PFSK-1 (cell line): Measurements from ENCODE around the gene LDLRAD3.

Experiments used
- POLR2AphosphoS5 ChIP-seq: IDR thresholded peaks from 2 replicates; pipeline ENCODE4 v1.6.1; 2012; ENCODE audit warnings: low read depth, mild to moderate bottlenecking, control low read depth, low read length, moderate library complexity
- SIN3A ChIP-seq: IDR thresholded peaks from 2 replicates; pipeline ENCODE4 v1.6.1; 2012; ENCODE audit warnings: mild to moderate bottlenecking, low read length, moderate library complexity, borderline replicate concordance; ENCODE audit not compliant: insufficient read depth
- TAF1 ChIP-seq: IDR thresholded peaks from 2 replicates; pipeline ENCODE4 v1.6.1; 2012; ENCODE audit warnings: low read length, control low read depth, borderline replicate concordance; ENCODE audit not compliant: insufficient read depth
- TF ChIP-seq, protein P1 (sequence below), 2 experiments: IDR thresholded peaks; 2 replicates each; pipeline versions ENCODE4 v1.6.1 to v1.8.0; 2011 to 2012; ENCODE audit warnings: low read depth in 2 of 2, low read length in 2 of 2, control low read depth in 1 of 2, inconsistent platforms in 1 of 2, mild to moderate bottlenecking in 1 of 2, moderate library complexity in 1 of 2; ENCODE audit not compliant: insufficient read depth in 1 of 2

DNA sequence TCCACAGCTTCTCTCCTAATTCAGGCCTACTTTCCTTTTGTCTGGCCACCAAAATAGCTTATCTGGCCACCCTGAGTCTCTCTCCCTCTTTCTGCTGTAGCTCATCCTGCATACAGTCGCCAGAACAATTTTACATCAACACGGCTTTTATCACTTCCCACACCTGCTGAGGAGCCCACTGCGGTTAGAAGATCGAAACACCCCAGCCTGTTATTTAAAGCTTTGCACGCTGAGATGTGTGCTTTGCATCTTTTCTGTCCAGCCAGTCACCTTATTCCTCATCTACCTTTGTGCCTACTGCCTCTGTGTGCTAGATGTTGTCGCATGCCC, 249.4 kb downstream of the LDLRAD3 start:
- TF ChIP-seq, protein P1, sequence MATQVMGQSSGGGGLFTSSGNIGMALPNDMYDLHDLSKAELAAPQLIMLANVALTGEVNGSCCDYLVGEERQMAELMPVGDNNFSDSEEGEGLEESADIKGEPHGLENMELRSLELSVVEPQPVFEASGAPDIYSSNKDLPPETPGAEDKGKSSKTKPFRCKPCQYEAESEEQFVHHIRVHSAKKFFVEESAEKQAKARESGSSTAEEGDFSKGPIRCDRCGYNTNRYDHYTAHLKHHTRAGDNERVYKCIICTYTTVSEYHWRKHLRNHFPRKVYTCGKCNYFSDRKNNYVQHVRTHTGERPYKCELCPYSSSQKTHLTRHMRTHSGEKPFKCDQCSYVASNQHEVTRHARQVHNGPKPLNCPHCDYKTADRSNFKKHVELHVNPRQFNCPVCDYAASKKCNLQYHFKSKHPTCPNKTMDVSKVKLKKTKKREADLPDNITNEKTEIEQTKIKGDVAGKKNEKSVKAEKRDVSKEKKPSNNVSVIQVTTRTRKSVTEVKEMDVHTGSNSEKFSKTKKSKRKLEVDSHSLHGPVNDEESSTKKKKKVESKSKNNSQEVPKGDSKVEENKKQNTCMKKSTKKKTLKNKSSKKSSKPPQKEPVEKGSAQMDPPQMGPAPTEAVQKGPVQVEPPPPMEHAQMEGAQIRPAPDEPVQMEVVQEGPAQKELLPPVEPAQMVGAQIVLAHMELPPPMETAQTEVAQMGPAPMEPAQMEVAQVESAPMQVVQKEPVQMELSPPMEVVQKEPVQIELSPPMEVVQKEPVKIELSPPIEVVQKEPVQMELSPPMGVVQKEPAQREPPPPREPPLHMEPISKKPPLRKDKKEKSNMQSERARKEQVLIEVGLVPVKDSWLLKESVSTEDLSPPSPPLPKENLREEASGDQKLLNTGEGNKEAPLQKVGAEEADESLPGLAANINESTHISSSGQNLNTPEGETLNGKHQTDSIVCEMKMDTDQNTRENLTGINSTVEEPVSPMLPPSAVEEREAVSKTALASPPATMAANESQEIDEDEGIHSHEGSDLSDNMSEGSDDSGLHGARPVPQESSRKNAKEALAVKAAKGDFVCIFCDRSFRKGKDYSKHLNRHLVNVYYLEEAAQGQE (IDR thresholded peaks at IDR 0.05; ENCODE audit: insufficient read depth in 1 of 2, low read depth in 2 of 2, low read length in 2 of 2), result no peak
- TF ChIP-seq POLR2AphosphoS5 (no peak), SIN3A (no peak), TAF1 (no peak)
